HepG2 (cell line): ENCODE results near the gene ENTHD1. TPM values are rescaled to one million over a fixed set of nuclear protein-coding genes. Genes with fewer than 3 reads are reported as not detected.
"Not testable (repeated sequence)": the region's sequence is repeated elsewhere in the genome, so short reads cannot be mapped to it uniquely, and the experiment has no call there.

Experiments used
- ATAC-seq: fragments of 200-7000 bp; cut with Tn5 transposase; 3 replicates; pipeline ENCODE4 v1.9.1; 2020; ENCODE audit warnings: mild to moderate bottlenecking, moderate library complexity
- BruUV-seq: library from RNA; stranded (reverse); fragments of 400-500 nt; replicated peaks from 2 replicates; lab custom pipeline; 2021; lab: Mats Ljungman, UMichigan
- CTCF ChIA-PET: fragments of 300-600 bp; formaldehyde crosslinking; extraction: SDS; loops from one replicate; lab custom pipeline; 2021; ENCODE audit warnings: low total read pairs, inconsistent platforms, low intra/inter-chr PET ratio; lab: Yijun Ruan, JAX
- POLR2A ChIA-PET: fragments of 350-600 bp; sonication (Branson Sonifier 250); formaldehyde crosslinking; loops from one replicate; lab custom pipeline; 2020; ENCODE audit warnings: antibody characterized with exemption, inconsistent platforms; lab: Yijun Ruan, JAX
- DNase-seq: peaks from one replicate; pipeline ENCODE4 v3.0.0-alpha.2; 2015; ENCODE audit warnings: low spot score
- FAIRE-seq: peaks from 3 replicates; lab custom pipeline; 2011; peaks lifted over from hg19 to GRCh38; lab: Jason Lieb, UNC
- H2AFZ ChIP-seq: one replicate; pipeline ENCODE4 v1.6.1; 2011; ENCODE audit warnings: low read length, inconsistent platforms
- H3K27ac ChIP-seq: fragments of 300-600 bp; 3 replicates; pipeline ENCODE4 v1.8.0; 2011; ENCODE audit warnings: mixed run types, mild to moderate bottlenecking, mixed read lengths, low read length, inconsistent platforms; ENCODE audit not compliant: insufficient read depth; ENCODE audit errors: extremely low read length
- H3K27me3 ChIP-seq, 2 experiments: fragments of 200-600 bp in 1 of 2; 2 replicates in 1 of 2; 3 replicates in 1 of 2; pipeline versions ENCODE4 v1.6.0 to v1.8.0; 2011; ENCODE audit warnings: low read length in 2 of 2, mild to moderate bottlenecking in 2 of 2, moderate library complexity in 2 of 2, inconsistent platforms in 1 of 2; ENCODE audit not compliant: insufficient read depth in 2 of 2, control insufficient read depth in 1 of 2
- H3K36me3 ChIP-seq, 2 experiments: fragments of 200-600 bp in 1 of 2; replicated peaks in 1 of 2; 2 replicates in 1 of 2; 3 replicates in 1 of 2; pipeline versions ENCODE4 v1.5.1 to v1.8.0; 2011; ENCODE audit warnings: low read length in 2 of 2, inconsistent platforms in 1 of 2; ENCODE audit not compliant: insufficient read depth in 2 of 2, control insufficient read depth in 1 of 2
- H3K4me1 ChIP-seq: 2 replicates; pipeline ENCODE4 v1.5.1; 2012; ENCODE audit warnings: low read length, inconsistent platforms; ENCODE audit not compliant: insufficient read depth
- H3K4me2 ChIP-seq: 2 replicates; pipeline ENCODE4 v1.6.0; 2011; ENCODE audit warnings: low read depth, low read length, inconsistent platforms
- H3K4me3 ChIP-seq, 3 experiments: fragments of 200-600 bp in 1 of 3; sonication (generic), shearing (Covaris generic) in 1 of 3; replicated peaks in 1 of 3; 2 replicates each; pipeline ENCODE4 v1.5.1; 2011 to 2016; ENCODE audit warnings: low read length in 3 of 3, inconsistent platforms in 2 of 3, low read depth in 2 of 3, mild to moderate bottlenecking in 2 of 3, control low read depth in 1 of 3, mixed read lengths in 1 of 3; ENCODE audit not compliant: insufficient read depth in 1 of 3
- H3K79me2 ChIP-seq: one replicate; pipeline ENCODE4 v1.6.1; 2011; ENCODE audit warnings: low read length, inconsistent platforms; ENCODE audit not compliant: insufficient read depth
- H3K9ac ChIP-seq: 2 replicates; pipeline ENCODE4 v1.6.0; 2011; ENCODE audit warnings: mild to moderate bottlenecking, low read depth, low read length, inconsistent platforms; ENCODE audit not compliant: insufficient read depth
- H3K9me3 ChIP-seq: 2 replicates; pipeline ENCODE4 v1.5.1; 2012; ENCODE audit warnings: mild to moderate bottlenecking, low read length
- H4K20me1 ChIP-seq: 2 replicates; pipeline ENCODE4 v1.6.0; 2011; ENCODE audit warnings: inconsistent platforms, mild to moderate bottlenecking, low read length, moderate library complexity; ENCODE audit not compliant: insufficient read depth
- FOSL1 ChIP-seq: sonication (generic); formaldehyde crosslinking; IDR thresholded peaks from 2 replicates; pipeline ENCODE4 v1.9.0; 2021; ENCODE audit warnings: missing genetic modification reagents, borderline replicate concordance
- KLF6 ChIP-seq: IDR thresholded peaks from 2 replicates; pipeline ENCODE4 v1.8.0; 2016; ENCODE audit warnings: missing biosample characterization, missing genetic modification reagents
- POLR2G ChIP-seq: fragments of 200-400 bp; formaldehyde crosslinking; IDR thresholded peaks from 2 replicates; pipeline ENCODE4 v1.6.1; 2018; ENCODE audit warnings: mild to moderate bottlenecking, low read depth, low read length, moderate library complexity
- RARG ChIP-seq: sonication (generic); formaldehyde crosslinking; IDR thresholded peaks from 2 replicates; pipeline ENCODE4 v1.4.0; 2020; ENCODE audit warnings: low read depth, mild to moderate bottlenecking, missing genetic modification reagents
- SCMH1 ChIP-seq: sonication (generic); formaldehyde crosslinking; IDR thresholded peaks from 2 replicates; pipeline ENCODE4 v1.9.0; 2021; ENCODE audit warnings: missing genetic modification reagents, mild to moderate bottlenecking, borderline replicate concordance
- YEATS4 ChIP-seq: sonication (generic); formaldehyde crosslinking; IDR thresholded peaks from 2 replicates; pipeline ENCODE4 v1.4.0; 2020; ENCODE audit warnings: missing genetic modification reagents, borderline replicate concordance
- ZNF235 ChIP-seq: sonication (generic); formaldehyde crosslinking; IDR thresholded peaks from 2 replicates; pipeline ENCODE4 v1.8.1; 2023; ENCODE audit warnings: mild to moderate bottlenecking, missing genetic modification reagents, borderline replicate concordance
- ZNF614 ChIP-seq: IDR thresholded peaks from 2 replicates; pipeline ENCODE4 v1.6.1; 2018; ENCODE audit warnings: missing biosample characterization, missing genetic modification reagents, inconsistent platforms, borderline replicate concordance
- WGBS: methylation state at CpG from one replicate; pipeline ENCODE4 v1.1.6; 2017; ENCODE audit warnings: low lambda C conversion rate; 5-methylcytosine and 5-hydroxymethylcytosine counted together
- in situ Hi-C: cut with HindIII; loops from 2 replicates; pipeline ENCODE4 v1.10.0; 2017; ENCODE audit warnings: low pct_unique_long_range_greater_than_20kb; ENCODE audit not compliant: extremely low pct_ligation_motif_present
- intact Hi-C: fragments of 100-400 bp; cut with micrococcal nuclease; formaldehyde crosslinking; loops from one replicate; pipeline ENCODE4 v1.10.0; 2022; ENCODE audit not compliant: unreplicated experiment
- polyA plus RNA-seq, 8 experiments: library from polyadenylated mRNA; depleted of rRNA in 3 of 8; stranded (reverse) in 7 of 8; unstranded in 1 of 8; fragments of >200 nt; fragmentation: Illumina TruSeq in 4 of 8; extraction: Trizol in 4 of 8; gene quantifications; 2 replicates each; pipeline versions ENCODE4 v1.2.1 to v1.2.3, GENCODE V29; 2011 to 2016; ENCODE audit warnings: low read depth in 4 of 8, missing spikeins in 1 of 8, mixed read lengths in 1 of 8; ENCODE audit not compliant: insufficient read depth in 1 of 8
- total RNA-seq, 5 experiments: library from RNA; depleted of rRNA; stranded (reverse); fragments of >200 nt; fragmentation: Illumina TruSeq; extraction: Trizol; gene quantifications; 2 replicates each; pipeline ENCODE4 v1.2.3, GENCODE V29; 2016; ENCODE audit warnings: low read depth in 1 of 5
- TF ChIP-seq, protein P1 (sequence below): sonication (generic); formaldehyde crosslinking; IDR thresholded peaks from 2 replicates; pipeline ENCODE4 v1.5.0; 2020; ENCODE audit warnings: mild to moderate bottlenecking, missing genetic modification reagents

Gene ENTHD1
- total and polyA plus RNA-seq, 2 of the 13 experiments (the other 11 are each of a cell fraction or from before 2014, with no cell fraction given) = not detected

DNA sequence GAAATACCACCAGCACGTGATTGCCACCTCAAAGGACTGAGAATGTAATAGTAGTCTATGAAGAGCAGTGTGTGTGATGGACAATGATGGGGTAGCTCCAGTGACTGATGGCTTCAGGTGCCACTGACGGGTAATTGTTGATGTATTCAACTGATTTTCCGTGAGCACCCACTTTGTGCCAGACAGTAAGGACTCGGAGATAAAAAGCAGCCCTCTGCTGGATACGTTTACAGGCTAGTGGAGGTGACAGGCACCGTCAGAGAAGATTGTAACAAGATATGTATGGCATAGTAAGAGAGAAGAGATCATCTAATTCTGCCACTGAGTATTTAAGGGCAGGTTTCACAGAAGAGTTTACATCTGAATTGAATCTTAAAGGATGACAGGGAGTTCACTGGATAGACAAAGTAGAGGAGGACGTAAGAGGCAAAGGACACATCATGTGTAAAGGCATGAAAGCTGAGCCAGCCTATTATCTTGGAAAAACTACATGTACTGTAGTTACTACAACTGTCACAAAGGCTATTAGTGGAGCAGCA is 1.1 kb upstream of the ENTHD1 start:
- H2AFZ ChIP-seq = no peak overlapping the region
- POLR2A ChIA-PET = no interaction called here

DNA sequence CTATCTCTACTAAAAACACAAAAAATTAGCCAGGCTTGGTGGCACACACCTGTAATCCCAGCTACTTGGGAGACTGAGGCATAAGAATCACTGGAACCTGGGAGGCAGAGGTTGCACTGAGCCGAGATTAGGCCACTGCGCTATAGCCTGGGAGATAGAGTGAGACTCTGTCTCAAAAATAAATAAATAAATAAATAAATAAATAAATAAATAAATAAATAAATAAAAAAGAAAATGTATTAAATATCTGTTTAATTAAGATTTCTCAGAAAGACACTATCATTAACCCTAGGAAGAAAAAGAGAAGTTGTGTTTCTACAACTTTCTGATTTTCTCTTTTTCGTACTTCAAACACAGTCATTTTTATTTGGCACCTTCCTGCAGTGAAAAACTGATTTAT is 3.6 kb downstream of the ENTHD1 start:
- CTCF ChIA-PET, H3K9me3 ChIP-seq, ATAC-seq, intact Hi-C loops, H3K4me2 ChIP-seq, H2AFZ ChIP-seq, FAIRE-seq, H3K36me3 ChIP-seq, H3K27ac ChIP-seq, in situ Hi-C loops, POLR2A ChIA-PET, H4K20me1 ChIP-seq, H3K4me3 ChIP-seq, H3K9ac ChIP-seq, BruUV-seq, DNase-seq, H3K79me2 ChIP-seq, H3K4me1 ChIP-seq: not testable (repeated sequence)
- H3K27me3 ChIP-seq = peaks cover 0 to 11% of the 10 kb centered on the region in 2 experiments; a peak in 1 of 5 replicates
- WGBS = 43% methylated on average over 3 of the region's 3 CpGs

More for the DNA sequence above, 1.1 kb upstream of the ENTHD1 start:
- Histone ChIP-seq H3K4me3 (no peak overlapping the region), H3K36me3 (no peaks in the 10 kb centered on the region), H3K9ac (no peak overlapping the region), H3K27ac (no peak overlapping the region), H3K27me3 (peaks cover 1 to 11% of the 10 kb centered on the region in 2 experiments; a peak in 1 of 5 replicates), H3K9me3 (no peaks in the 10 kb centered on the region), H3K4me2 (no peak overlapping the region), H3K79me2 (no peaks in the 10 kb centered on the region), H3K4me1 (no peaks in the 10 kb centered on the region), H4K20me1 (no peaks in the 10 kb centered on the region)
- TF ChIP-seq POLR2G (no peak), SCMH1 (CRISPR knock-in tag) (no peak), KLF6 (CRISPR knock-in tag) (no peak), ZNF614 (CRISPR knock-in tag) (no peak), ZNF235 (CRISPR knock-in tag) (no peak), YEATS4 (CRISPR knock-in tag) (no peak), RARG (CRISPR knock-in tag) (no peak), FOSL1 (no peak)
- TF ChIP-seq, protein P1, sequence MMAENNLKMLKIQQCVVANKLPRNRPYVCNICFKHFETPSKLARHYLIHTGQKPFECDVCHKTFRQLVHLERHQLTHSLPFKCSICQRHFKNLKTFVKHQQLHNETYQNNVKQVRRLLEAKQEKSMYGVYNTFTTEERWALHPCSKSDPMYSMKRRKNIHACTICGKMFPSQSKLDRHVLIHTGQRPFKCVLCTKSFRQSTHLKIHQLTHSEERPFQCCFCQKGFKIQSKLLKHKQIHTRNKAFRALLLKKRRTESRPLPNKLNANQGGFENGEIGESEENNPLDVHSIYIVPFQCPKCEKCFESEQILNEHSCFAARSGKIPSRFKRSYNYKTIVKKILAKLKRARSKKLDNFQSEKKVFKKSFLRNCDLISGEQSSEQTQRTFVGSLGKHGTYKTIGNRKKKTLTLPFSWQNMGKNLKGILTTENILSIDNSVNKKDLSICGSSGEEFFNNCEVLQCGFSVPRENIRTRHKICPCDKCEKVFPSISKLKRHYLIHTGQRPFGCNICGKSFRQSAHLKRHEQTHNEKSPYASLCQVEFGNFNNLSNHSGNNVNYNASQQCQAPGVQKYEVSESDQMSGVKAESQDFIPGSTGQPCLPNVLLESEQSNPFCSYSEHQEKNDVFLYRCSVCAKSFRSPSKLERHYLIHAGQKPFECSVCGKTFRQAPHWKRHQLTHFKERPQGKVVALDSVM (CRISPR knock-in tag) = no peak
- intact Hi-C loops (no loop called here), in situ Hi-C loops (no loop called here)
- no TSS peak for BruUV-seq
- DNase-seq = no peak
- no peak for FAIRE-seq
- ATAC-seq = no peak
- CTCF ChIA-PET = no interaction called here
- WGBS = 9% methylated on average over 7 of the region's 7 CpGs
